Uterus (tissue), 2 donors: ENCODE data around the gene HSPBP1.

Experiments used
- POLR2A ChIP-seq, 2 donors: fragments of 450-650 bp; IDR thresholded peaks; one replicate each; pipeline ENCODE4 v1.6.1; 2016; ENCODE audit warnings: antibody characterized with exemption in 2 of 2, mild to moderate bottlenecking in 1 of 2, moderate library complexity in 1 of 2
- TF ChIP-seq, protein P1 (sequence below), 4 experiments: fragments of 200-600 bp in 2 of 4; fragments of 450-650 bp in 2 of 4; sonication (generic) in 2 of 4; IDR thresholded peaks; one replicate each; pipeline ENCODE4 v1.5.1; 2016 to 2019; ENCODE audit warnings: antibody characterized with exemption in 4 of 4, mild to moderate bottlenecking in 2 of 4, moderate library complexity in 1 of 4

DNA sequence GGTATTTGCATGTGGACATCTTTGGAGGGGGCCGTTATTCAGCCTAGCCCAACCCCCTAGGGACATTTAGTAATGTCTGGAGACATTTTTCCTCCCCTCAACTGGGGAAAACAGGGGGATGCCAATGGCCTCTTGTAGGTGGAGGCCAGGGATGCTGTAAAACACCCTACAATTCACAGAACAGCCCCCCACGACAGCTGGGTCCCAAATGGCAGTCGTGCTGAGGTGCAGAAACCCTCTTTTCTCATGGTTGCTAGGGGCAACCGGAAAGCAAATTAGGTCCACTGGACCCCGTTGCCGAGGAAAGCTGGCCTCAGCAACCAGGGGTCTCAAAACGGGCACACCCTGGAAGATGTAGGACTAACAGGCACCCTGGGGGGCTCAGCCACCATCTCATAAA, 30.6 kb upstream of the HSPBP1 start:
- TF ChIP-seq, protein P1, sequence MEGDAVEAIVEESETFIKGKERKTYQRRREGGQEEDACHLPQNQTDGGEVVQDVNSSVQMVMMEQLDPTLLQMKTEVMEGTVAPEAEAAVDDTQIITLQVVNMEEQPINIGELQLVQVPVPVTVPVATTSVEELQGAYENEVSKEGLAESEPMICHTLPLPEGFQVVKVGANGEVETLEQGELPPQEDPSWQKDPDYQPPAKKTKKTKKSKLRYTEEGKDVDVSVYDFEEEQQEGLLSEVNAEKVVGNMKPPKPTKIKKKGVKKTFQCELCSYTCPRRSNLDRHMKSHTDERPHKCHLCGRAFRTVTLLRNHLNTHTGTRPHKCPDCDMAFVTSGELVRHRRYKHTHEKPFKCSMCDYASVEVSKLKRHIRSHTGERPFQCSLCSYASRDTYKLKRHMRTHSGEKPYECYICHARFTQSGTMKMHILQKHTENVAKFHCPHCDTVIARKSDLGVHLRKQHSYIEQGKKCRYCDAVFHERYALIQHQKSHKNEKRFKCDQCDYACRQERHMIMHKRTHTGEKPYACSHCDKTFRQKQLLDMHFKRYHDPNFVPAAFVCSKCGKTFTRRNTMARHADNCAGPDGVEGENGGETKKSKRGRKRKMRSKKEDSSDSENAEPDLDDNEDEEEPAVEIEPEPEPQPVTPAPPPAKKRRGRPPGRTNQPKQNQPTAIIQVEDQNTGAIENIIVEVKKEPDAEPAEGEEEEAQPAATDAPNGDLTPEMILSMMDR (IDR thresholded peaks at IDR 0.05) = no peak
- TF ChIP-seq POLR2A (IDR thresholded peaks at IDR 0.05) = no peak
